ENCODE data around the gene DOP1B. TPM values are rescaled to one million over a fixed set of nuclear protein-coding genes. Genes with fewer than 3 reads are reported as not detected.
A peak's percentile ranks its signal among the peaks of the same experiment; 100 is the strongest.

The DOP1B gene
- total RNA-seq, 1 experiment from 2014 or later: 31.0 TPM

- DNase-seq (ENCODE audit: low read depth, low spot score) (no peak), ATAC-seq (no peak)
- intact Hi-C loops (cut with micrococcal nuclease; ENCODE audit: unreplicated experiment) (no loop called here), in situ Hi-C loops (cut with HindIII; ENCODE audit: low pct_unique_long_range_greater_than_20kb, low sequenced_read_pairs) (no loop called here)
- Histone ChIP-seq H3K4me3 (ENCODE audit: low read depth in 2 of 2, low read length in 2 of 2) (no peak overlapping the region), H3K9me3 (ENCODE audit: control insufficient read depth, insufficient read depth, low read depth, low read length) (no peaks in the 10 kb centered on the region), H3K36me3 (ENCODE audit: control insufficient read depth, insufficient read depth, low read length) (no peaks in the 10 kb centered on the region), H3K27me3 (ENCODE audit: control insufficient read depth, insufficient read depth, low read length) (no peaks in the 10 kb centered on the region), H3K4me1 (ENCODE audit: control insufficient read depth, insufficient read depth, low read length) (peaks cover 15% of the 10 kb centered on the region), H3K27ac (ENCODE audit: low read length) (no peak overlapping the region)
- CTCF ChIA-PET: no interaction called here
- TF ChIP-seq TCF7L2 (IDR thresholded peaks at IDR 0.05; ENCODE audit: low read depth, low read length): no peak
- TF ChIP-seq CTCF (IDR thresholded peaks at IDR 0.05): no peak
- TF ChIP-seq SIN3A (IDR thresholded peaks at IDR 0.05; ENCODE audit: borderline replicate concordance, insufficient read depth, low read depth, low read length): no peak
- no peak for TF ChIP-seq POLR2AphosphoS5 (IDR thresholded peaks at IDR 0.05; ENCODE audit: low read depth, low read length)
- TF ChIP-seq, protein P1, sequence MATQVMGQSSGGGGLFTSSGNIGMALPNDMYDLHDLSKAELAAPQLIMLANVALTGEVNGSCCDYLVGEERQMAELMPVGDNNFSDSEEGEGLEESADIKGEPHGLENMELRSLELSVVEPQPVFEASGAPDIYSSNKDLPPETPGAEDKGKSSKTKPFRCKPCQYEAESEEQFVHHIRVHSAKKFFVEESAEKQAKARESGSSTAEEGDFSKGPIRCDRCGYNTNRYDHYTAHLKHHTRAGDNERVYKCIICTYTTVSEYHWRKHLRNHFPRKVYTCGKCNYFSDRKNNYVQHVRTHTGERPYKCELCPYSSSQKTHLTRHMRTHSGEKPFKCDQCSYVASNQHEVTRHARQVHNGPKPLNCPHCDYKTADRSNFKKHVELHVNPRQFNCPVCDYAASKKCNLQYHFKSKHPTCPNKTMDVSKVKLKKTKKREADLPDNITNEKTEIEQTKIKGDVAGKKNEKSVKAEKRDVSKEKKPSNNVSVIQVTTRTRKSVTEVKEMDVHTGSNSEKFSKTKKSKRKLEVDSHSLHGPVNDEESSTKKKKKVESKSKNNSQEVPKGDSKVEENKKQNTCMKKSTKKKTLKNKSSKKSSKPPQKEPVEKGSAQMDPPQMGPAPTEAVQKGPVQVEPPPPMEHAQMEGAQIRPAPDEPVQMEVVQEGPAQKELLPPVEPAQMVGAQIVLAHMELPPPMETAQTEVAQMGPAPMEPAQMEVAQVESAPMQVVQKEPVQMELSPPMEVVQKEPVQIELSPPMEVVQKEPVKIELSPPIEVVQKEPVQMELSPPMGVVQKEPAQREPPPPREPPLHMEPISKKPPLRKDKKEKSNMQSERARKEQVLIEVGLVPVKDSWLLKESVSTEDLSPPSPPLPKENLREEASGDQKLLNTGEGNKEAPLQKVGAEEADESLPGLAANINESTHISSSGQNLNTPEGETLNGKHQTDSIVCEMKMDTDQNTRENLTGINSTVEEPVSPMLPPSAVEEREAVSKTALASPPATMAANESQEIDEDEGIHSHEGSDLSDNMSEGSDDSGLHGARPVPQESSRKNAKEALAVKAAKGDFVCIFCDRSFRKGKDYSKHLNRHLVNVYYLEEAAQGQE (IDR thresholded peaks at IDR 0.05; ENCODE audit: insufficient read depth in 1 of 2, low read depth in 2 of 2, low read length in 1 of 2): no peak
- POLR2A ChIA-PET: interaction anchor here (0.6 kb wide), 1 partner anchor 13 kb away, joined by 6 read pairs; no protein-coding TSS in a partner anchor
- no TSS peak for BruUV-seq (replicated peaks)
Observed at GRCh38 chr21:36190736-36191135, 34.1 kb downstream of the DOP1B start.

DNA sequence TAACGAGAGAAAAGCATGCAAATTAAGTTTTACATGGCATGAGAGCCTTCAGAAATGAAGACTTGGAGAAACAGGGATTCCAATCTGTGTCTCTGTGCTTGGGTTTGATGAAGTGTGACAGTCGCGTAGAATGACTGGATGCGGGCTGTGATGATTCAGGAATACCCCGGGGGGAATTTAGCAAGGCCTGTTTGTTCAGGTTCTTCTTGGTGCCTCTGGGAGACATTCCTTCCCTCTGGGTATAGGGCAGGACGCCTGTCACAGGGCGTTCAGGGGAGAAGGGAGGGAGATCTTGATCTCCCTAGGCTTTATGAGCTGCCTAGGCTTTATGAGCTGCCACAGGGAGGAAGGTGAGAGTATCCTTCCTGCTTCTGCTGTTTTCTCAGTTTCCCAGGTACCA lies 36.6 kb downstream of the DOP1B start:
- ATAC-seq (peak; percentile 80), DNase-seq (ENCODE audit: low read depth, low spot score) (no peak)
- CTCF ChIA-PET: no interaction called here
- Histone ChIP-seq H3K4me1 (ENCODE audit: control insufficient read depth, insufficient read depth, low read length) (peaks cover 15% of the 10 kb centered on the region), H3K27me3 (ENCODE audit: control insufficient read depth, insufficient read depth, low read length) (no peaks in the 10 kb centered on the region), H3K36me3 (ENCODE audit: control insufficient read depth, insufficient read depth, low read length) (no peaks in the 10 kb centered on the region), H3K9me3 (ENCODE audit: control insufficient read depth, insufficient read depth, low read depth, low read length) (no peaks in the 10 kb centered on the region), H3K4me3 (ENCODE audit: low read depth in 2 of 2, low read length in 2 of 2) (no peak overlapping the region), H3K27ac (ENCODE audit: low read length) (peak overlapping the region; percentile 51; the same call in 1 of the 2 replicates)
- in situ Hi-C loops (cut with HindIII; ENCODE audit: low pct_unique_long_range_greater_than_20kb, low sequenced_read_pairs) (no loop called here), intact Hi-C loops (cut with micrococcal nuclease; ENCODE audit: unreplicated experiment) (no loop called here)
- TF ChIP-seq TCF7L2 (IDR thresholded peaks at IDR 0.05; ENCODE audit: low read depth, low read length) (no peak), POLR2AphosphoS5 (IDR thresholded peaks at IDR 0.05; ENCODE audit: low read depth, low read length) (no peak), SIN3A (IDR thresholded peaks at IDR 0.05; ENCODE audit: borderline replicate concordance, insufficient read depth, low read depth, low read length) (no peak), CTCF (IDR thresholded peaks at IDR 0.05) (no peak)
- TF ChIP-seq, protein P1 (IDR thresholded peaks at IDR 0.05; ENCODE audit: insufficient read depth in 1 of 2, low read depth in 2 of 2, low read length in 1 of 2): no peak
- POLR2A ChIA-PET: no interaction called here
- no TSS peak for BruUV-seq (replicated peaks)
